ENCODE data around the gene SH2D2A.
A peak's percentile ranks its signal among the peaks of the same experiment; 100 is the strongest.

SH2D2A gene

DNA sequence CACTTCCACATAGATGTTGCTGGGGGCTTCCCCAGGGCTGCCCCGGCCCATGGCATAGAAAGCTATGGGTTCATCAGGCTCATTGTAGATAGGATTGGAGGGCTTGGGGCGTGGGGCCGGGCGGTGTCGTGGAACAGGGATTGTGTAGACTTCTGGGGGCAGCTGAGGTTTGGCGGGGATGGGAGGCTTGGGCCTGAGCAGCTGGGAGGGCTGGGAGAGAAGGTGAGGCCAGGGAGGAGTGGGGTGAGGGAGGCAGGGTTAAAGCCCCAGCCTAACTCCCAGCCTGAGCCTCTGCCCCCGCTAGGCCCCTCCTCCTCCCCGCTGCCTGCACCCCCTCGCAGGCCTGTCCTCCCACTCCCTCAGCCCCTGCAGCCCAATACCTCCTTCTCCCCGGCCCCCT, 7.4 kb downstream of the SH2D2A start:
- TF ChIP-seq PAX5 (IDR thresholded peaks at IDR 0.05; ENCODE audit: insufficient read depth, low read length, severe bottlenecking) (no peak), POLR2AphosphoS5 (IDR thresholded peaks at IDR 0.05; ENCODE audit: low read depth, low read length) (no peak), POLR2A (IDR thresholded peaks at IDR 0.05; ENCODE audit: low read depth, low read length) (no peak), SPI1 (IDR thresholded peaks at IDR 0.05; ENCODE audit: low read depth, low read length) (no peak), POU2F2 (IDR thresholded peaks at IDR 0.05; ENCODE audit: low read depth, low read length) (no peak), TAF1 (IDR thresholded peaks at IDR 0.05; ENCODE audit: low read depth, low read length) (no peak)
- DNase-seq (ENCODE audit: insufficient read length, low spot score) (no peak), FAIRE-seq (no peak)

- no peak for TF ChIP-seq POU2F2 (IDR thresholded peaks at IDR 0.05; ENCODE audit: low read depth, low read length)
- TF ChIP-seq PAX5 (IDR thresholded peaks at IDR 0.05; ENCODE audit: insufficient read depth, low read length, severe bottlenecking): no peak
- TF ChIP-seq POLR2A (IDR thresholded peaks at IDR 0.05; ENCODE audit: low read depth, low read length): no peak
- no peak for TF ChIP-seq TAF1 (IDR thresholded peaks at IDR 0.05; ENCODE audit: low read depth, low read length)
- no peak for TF ChIP-seq SPI1 (IDR thresholded peaks at IDR 0.05; ENCODE audit: low read depth, low read length)
- no peak for TF ChIP-seq POLR2AphosphoS5 (IDR thresholded peaks at IDR 0.05; ENCODE audit: low read depth, low read length)
- no peak for FAIRE-seq
- DNase-seq (ENCODE audit: insufficient read length, low spot score): no peak
These were observed 8.2 kb downstream of the SH2D2A start for GRCh38 chr1:156808186-156809030.

DNA sequence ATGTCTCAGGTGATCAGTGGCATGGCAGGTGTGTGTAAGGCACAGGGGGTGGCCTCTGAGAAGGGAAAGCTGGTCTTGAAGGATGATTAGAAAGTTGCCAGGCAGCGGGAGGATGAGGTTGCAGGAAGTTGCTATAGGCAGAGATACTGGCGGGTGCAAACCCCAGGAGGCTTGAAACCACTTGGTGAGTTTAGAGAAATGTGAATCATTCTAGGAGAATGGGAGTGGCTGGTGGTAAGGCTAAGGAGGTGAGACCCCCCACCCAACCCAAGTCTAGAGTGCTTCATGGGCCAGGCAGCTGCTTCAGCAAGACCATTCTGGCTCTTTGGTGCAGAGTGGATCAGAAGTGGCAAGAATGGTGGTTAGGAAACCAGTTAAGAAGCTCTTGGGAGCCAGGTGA, 9.0 kb downstream of the SH2D2A start:
- TF ChIP-seq PAX5 (IDR thresholded peaks at IDR 0.05; ENCODE audit: insufficient read depth, low read length, severe bottlenecking) (no peak), SPI1 (IDR thresholded peaks at IDR 0.05; ENCODE audit: low read depth, low read length) (no peak)
- DNase-seq (ENCODE audit: insufficient read length, low spot score) (no peak), FAIRE-seq (no peak)

DNA sequence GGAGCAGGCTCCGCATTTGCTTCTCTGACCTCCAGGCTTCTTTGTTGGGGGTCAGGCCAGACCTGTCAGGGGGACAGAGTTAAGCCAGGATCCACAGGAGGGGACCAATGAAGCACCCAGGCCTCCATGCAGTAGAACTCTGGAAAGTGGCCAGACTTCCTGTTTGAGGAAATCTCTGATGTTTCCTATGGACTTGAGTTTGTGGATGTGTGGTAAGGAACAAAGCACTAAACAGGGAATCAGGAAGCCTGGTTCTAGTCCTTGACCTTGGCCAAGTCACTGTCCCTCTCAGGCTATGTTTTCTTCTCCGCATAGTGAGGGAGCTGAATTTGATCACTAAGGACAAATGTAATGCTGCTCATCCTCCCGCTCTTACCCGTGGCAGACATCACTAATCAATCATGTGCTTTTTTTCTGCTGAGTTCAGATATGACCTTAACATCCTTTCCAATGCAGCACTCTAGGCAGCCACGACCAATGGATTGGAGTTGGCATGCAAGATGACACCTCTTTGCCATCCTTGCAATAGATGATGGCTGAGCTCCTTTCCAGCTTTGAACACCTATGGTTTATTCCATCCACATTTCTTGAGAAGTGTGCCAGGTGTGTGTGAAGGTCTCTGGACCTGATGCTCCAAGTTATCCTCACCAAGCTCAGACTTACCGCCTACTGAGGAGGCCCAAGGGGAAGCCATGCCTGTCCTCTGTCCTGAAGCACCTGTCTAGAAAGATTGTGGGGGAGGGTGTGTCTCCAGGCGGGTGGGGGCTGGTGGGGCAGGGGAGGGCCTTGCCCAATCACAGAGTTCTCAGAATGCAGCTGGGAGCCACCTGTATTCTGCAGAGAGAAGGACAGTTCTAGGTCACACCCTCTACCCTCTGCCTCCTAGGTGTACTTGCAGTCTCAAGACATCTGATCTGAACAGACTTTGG, 9.9 kb downstream of the SH2D2A start:
- TF ChIP-seq TAF1 (IDR thresholded peaks at IDR 0.05; ENCODE audit: low read depth, low read length) (no peak), POLR2AphosphoS5 (IDR thresholded peaks at IDR 0.05; ENCODE audit: low read depth, low read length) (no peak), POLR2A (IDR thresholded peaks at IDR 0.05; ENCODE audit: low read depth, low read length) (no peak), POU2F2 (IDR thresholded peaks at IDR 0.05; ENCODE audit: low read depth, low read length) (no peak), SPI1 (IDR thresholded peaks at IDR 0.05; ENCODE audit: low read depth, low read length) (no peak), PAX5 (IDR thresholded peaks at IDR 0.05; ENCODE audit: insufficient read depth, low read length, severe bottlenecking) (no peak)
- no peak for DNase-seq (ENCODE audit: insufficient read length, low spot score)
- no peak for FAIRE-seq

GRCh38 chr1:156805766-156806511, 10.7 kb downstream of the SH2D2A start:
- DNase-seq (ENCODE audit: insufficient read length, low spot score): no peak
- FAIRE-seq: no peak
- TF ChIP-seq POLR2A (IDR thresholded peaks at IDR 0.05; ENCODE audit: low read depth, low read length) (no peak), PAX5 (IDR thresholded peaks at IDR 0.05; ENCODE audit: insufficient read depth, low read length, severe bottlenecking) (no peak), SPI1 (IDR thresholded peaks at IDR 0.05; ENCODE audit: low read depth, low read length) (no peak), POLR2AphosphoS5 (IDR thresholded peaks at IDR 0.05; ENCODE audit: low read depth, low read length) (no peak), TAF1 (IDR thresholded peaks at IDR 0.05; ENCODE audit: low read depth, low read length) (no peak), POU2F2 (IDR thresholded peaks at IDR 0.05; ENCODE audit: low read depth, low read length) (no peak)

GRCh38 chr1:156804572-156805243, 11.9 kb downstream of the SH2D2A start:
- TF ChIP-seq POLR2A (IDR thresholded peaks at IDR 0.05; ENCODE audit: low read depth, low read length) (no peak), TAF1 (IDR thresholded peaks at IDR 0.05; ENCODE audit: low read depth, low read length) (no peak), SPI1 (IDR thresholded peaks at IDR 0.05; ENCODE audit: low read depth, low read length) (peak; percentile 77)
- FAIRE-seq (no peak), DNase-seq (ENCODE audit: insufficient read length, low spot score) (no peak)

GRCh38 chr1:156804026-156804425, 12.6 kb downstream of the SH2D2A start:
- TF ChIP-seq POU2F2 (IDR thresholded peaks at IDR 0.05; ENCODE audit: low read depth, low read length) (no peak), POLR2A (IDR thresholded peaks at IDR 0.05; ENCODE audit: low read depth, low read length) (no peak)
- FAIRE-seq (no peak), DNase-seq (ENCODE audit: insufficient read length, low spot score) (no peak)

- DNase-seq (ENCODE audit: insufficient read length, low spot score) (no peak), FAIRE-seq (no peak)
- no peak for TF ChIP-seq TAF1 (IDR thresholded peaks at IDR 0.05; ENCODE audit: low read depth, low read length)
- no peak for TF ChIP-seq POLR2A (IDR thresholded peaks at IDR 0.05; ENCODE audit: low read depth, low read length)
- TF ChIP-seq PAX5 (IDR thresholded peaks at IDR 0.05; ENCODE audit: insufficient read depth, low read length, severe bottlenecking): no peak
- no peak for TF ChIP-seq POLR2AphosphoS5 (IDR thresholded peaks at IDR 0.05; ENCODE audit: low read depth, low read length)
- TF ChIP-seq POU2F2 (IDR thresholded peaks at IDR 0.05; ENCODE audit: low read depth, low read length): no peak
- TF ChIP-seq SPI1 (IDR thresholded peaks at IDR 0.05; ENCODE audit: low read depth, low read length): no peak
These were observed 13.4 kb downstream of the SH2D2A start for GRCh38 chr1:156803086-156803851.
